ENCODE results near the gene CFAP100.

The CFAP100 gene

GRCh38 chr3:126401611-126402160, 7.0 kb downstream of the CFAP100 start:
- no peak for TF ChIP-seq CTCF (conservative IDR thresholded peaks at IDR 0.05; ENCODE audit: control insufficient read depth, insufficient read depth, low read depth, low read length)
- DNase-seq (ENCODE audit: low read depth): no peak
- no peak overlapping the region for H3K4me3 ChIP-seq (ENCODE audit: control insufficient read depth, low read depth, low read length)

- DNase-seq (ENCODE audit: low read depth): no peak
- no peak overlapping the region for H3K4me3 ChIP-seq (ENCODE audit: control insufficient read depth, low read depth, low read length)
- TF ChIP-seq CTCF (conservative IDR thresholded peaks at IDR 0.05; ENCODE audit: control insufficient read depth, insufficient read depth, low read depth, low read length): no peak
These were observed 7.5 kb downstream of the CFAP100 start for GRCh38 chr3:126402178-126402577.

- no peak for TF ChIP-seq CTCF (conservative IDR thresholded peaks at IDR 0.05; ENCODE audit: control insufficient read depth, insufficient read depth, low read depth, low read length)
- no peak for DNase-seq (ENCODE audit: low read depth)
- no peak overlapping the region for H3K4me3 ChIP-seq (ENCODE audit: control insufficient read depth, low read depth, low read length)
These were observed 8.1 kb downstream of the CFAP100 start for GRCh38 chr3:126402666-126403302.

GRCh38 chr3:126406389-126407296, 11.9 kb downstream of the CFAP100 start:
- DNase-seq (ENCODE audit: low read depth): no peak
- H3K4me3 ChIP-seq (ENCODE audit: control insufficient read depth, low read depth, low read length): no peak overlapping the region
- no peak for TF ChIP-seq CTCF (conservative IDR thresholded peaks at IDR 0.05; ENCODE audit: control insufficient read depth, insufficient read depth, low read depth, low read length)

GRCh38 chr3:126407412-126408044, 12.8 kb downstream of the CFAP100 start:
- no peak overlapping the region for H3K4me3 ChIP-seq (ENCODE audit: control insufficient read depth, low read depth, low read length)
- no peak for DNase-seq (ENCODE audit: low read depth)
- no peak for TF ChIP-seq CTCF (conservative IDR thresholded peaks at IDR 0.05; ENCODE audit: control insufficient read depth, insufficient read depth, low read depth, low read length)

- TF ChIP-seq CTCF (conservative IDR thresholded peaks at IDR 0.05; ENCODE audit: control insufficient read depth, insufficient read depth, low read depth, low read length): no peak
- DNase-seq (ENCODE audit: low read depth): no peak
- no peak overlapping the region for H3K4me3 ChIP-seq (ENCODE audit: control insufficient read depth, low read depth, low read length)
These were observed 13.4 kb downstream of the CFAP100 start for GRCh38 chr3:126408099-126408498.

Data from fibroblast of mammary gland (primary cell).